ENCODE data around the gene TRPV6. TPM values are rescaled to one million over a fixed set of nuclear protein-coding genes. Genes with fewer than 3 reads are reported as not detected.

Gene TRPV6
- total RNA-seq, 1 donor from 2014 or later: not detected

DNA sequence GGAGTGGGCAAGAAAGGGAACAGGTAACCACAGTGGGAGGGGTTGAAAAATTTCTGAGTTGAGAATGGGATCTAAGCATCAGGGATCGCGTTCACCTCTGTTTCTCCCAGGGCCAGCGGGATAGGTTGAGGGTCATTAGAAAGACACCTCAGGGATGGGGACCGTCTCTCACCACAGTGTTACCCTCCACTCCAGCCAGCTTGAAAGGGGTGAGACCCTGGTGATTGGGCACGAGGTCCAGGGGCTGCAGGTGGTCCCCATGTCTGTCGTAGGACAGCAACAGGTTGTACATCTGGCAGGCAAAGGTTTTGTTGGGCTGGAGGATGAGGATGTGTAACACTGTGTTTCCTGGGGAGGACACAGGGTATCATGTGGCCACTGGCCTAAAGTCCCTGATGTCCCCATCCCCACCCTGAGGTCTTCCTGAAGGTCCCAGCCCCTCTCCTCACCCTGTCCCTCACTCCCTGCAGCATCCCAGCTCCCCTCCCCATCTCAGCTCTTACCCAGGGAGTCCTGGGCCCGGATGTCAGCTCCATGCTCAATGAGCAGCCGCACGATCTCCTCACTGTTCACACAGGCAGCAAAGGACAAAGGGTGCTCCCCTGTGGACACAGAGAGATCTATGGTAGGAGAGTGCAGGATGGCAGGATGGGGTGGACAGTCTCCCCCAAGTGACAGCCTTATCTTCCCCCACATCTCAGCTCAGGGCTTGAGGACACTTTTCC lies 9.1 kb downstream of the TRPV6 start:
- TF ChIP-seq, protein P1, sequence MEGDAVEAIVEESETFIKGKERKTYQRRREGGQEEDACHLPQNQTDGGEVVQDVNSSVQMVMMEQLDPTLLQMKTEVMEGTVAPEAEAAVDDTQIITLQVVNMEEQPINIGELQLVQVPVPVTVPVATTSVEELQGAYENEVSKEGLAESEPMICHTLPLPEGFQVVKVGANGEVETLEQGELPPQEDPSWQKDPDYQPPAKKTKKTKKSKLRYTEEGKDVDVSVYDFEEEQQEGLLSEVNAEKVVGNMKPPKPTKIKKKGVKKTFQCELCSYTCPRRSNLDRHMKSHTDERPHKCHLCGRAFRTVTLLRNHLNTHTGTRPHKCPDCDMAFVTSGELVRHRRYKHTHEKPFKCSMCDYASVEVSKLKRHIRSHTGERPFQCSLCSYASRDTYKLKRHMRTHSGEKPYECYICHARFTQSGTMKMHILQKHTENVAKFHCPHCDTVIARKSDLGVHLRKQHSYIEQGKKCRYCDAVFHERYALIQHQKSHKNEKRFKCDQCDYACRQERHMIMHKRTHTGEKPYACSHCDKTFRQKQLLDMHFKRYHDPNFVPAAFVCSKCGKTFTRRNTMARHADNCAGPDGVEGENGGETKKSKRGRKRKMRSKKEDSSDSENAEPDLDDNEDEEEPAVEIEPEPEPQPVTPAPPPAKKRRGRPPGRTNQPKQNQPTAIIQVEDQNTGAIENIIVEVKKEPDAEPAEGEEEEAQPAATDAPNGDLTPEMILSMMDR (IDR thresholded peaks at IDR 0.05): no peak
- H3K36me3 Mint-ChIP-seq (ENCODE audit: unreplicated experiment): no peaks in the 10 kb centered on the region
- peaks cover 12% of the 10 kb centered on the region for H3K27me3 Mint-ChIP-seq (ENCODE audit: unreplicated experiment)
- H3K9me3 Mint-ChIP-seq (ENCODE audit: unreplicated experiment): no peaks in the 10 kb centered on the region
- no peak overlapping the region for H3K27ac Mint-ChIP-seq (ENCODE audit: unreplicated experiment)
- no peak overlapping the region for H3K4me3 Mint-ChIP-seq (ENCODE audit: unreplicated experiment)
- DNase-seq (ENCODE audit: extremely low spot score, unreplicated experiment): no peak
- H3K4me1 Mint-ChIP-seq (ENCODE audit: unreplicated experiment): no peaks in the 10 kb centered on the region

DNA sequence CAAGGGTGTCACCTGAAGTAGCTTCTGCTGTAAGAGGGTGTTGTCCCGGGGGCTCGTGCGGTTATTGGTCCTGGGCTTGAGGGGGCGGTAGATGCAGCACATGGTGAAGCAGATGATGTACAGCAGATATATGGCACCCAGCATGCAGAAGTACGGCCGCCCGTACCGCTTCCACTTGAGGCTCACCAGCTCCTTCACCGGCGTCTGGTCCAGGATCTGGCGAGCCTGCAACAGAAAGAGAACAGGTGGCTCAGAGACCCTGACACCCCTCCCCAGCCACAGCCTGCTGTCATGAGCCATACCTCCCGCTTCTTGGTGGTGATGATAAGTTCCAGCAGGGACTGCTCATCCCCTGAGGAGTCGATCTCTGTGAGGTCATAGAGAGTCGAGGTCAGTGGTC lies 10.1 kb downstream of the TRPV6 start:
- TF ChIP-seq, protein P1 (IDR thresholded peaks at IDR 0.05): no peak
- H3K9me3 Mint-ChIP-seq (ENCODE audit: unreplicated experiment): no peaks in the 10 kb centered on the region
- peaks cover 12% of the 10 kb centered on the region for H3K27me3 Mint-ChIP-seq (ENCODE audit: unreplicated experiment)
- no peak overlapping the region for H3K4me3 Mint-ChIP-seq (ENCODE audit: unreplicated experiment)
- H3K27ac Mint-ChIP-seq (ENCODE audit: unreplicated experiment): no peak overlapping the region
- DNase-seq (ENCODE audit: extremely low spot score, unreplicated experiment): no peak
- no peaks in the 10 kb centered on the region for H3K4me1 Mint-ChIP-seq (ENCODE audit: unreplicated experiment)
- H3K36me3 Mint-ChIP-seq (ENCODE audit: unreplicated experiment): no peaks in the 10 kb centered on the region

DNA sequence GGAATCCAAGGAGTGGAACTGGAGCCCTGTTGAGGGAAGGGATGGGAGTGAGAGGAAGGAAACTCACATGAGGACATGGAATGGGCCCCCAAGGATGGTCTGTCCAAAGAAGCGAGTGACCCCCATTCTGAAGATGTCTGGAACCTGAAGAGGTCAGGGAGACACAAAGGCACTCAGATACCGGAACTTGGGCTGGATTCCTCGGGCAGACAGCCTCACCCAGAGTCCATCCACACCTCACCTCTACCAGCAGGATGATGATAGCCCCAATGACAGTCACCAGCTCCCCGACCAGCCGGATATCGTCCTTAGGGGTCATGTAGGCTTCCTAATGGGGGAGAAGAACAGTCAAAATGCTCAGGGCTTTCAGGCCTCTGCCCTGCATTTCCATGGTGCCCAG lies 10.7 kb downstream of the TRPV6 start:
- Mint-ChIP-seq H3K27ac (ENCODE audit: unreplicated experiment) (no peak overlapping the region), H3K36me3 (ENCODE audit: unreplicated experiment) (no peaks in the 10 kb centered on the region), H3K27me3 (ENCODE audit: unreplicated experiment) (peaks cover 7% of the 10 kb centered on the region), H3K9me3 (ENCODE audit: unreplicated experiment) (no peaks in the 10 kb centered on the region), H3K4me1 (ENCODE audit: unreplicated experiment) (no peaks in the 10 kb centered on the region), H3K4me3 (ENCODE audit: unreplicated experiment) (no peak overlapping the region)
- TF ChIP-seq, protein P1 (IDR thresholded peaks at IDR 0.05): no peak
- DNase-seq (ENCODE audit: extremely low spot score, unreplicated experiment): no peak

DNA sequence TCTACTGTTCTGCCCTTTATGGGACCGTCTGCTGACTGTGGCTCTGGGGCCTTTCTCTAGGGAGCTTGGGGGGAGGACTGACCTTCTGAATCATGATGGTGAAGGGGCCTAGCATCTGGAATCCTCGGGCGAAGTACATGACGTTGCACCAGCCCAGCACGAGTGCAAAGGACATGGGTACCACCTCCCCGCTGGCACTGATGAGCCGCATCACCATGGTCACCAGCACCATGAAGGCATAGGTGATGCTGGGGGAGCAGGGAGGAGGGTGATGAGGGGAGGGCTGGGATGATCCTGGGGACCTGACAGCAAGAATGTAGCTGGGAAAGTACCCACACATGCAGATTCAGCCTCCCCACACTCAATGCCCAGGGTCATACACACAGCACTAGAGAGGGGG lies 11.1 kb downstream of the TRPV6 start:
- H3K27me3 Mint-ChIP-seq (ENCODE audit: unreplicated experiment): peaks cover 3% of the 10 kb centered on the region
- no peaks in the 10 kb centered on the region for H3K9me3 Mint-ChIP-seq (ENCODE audit: unreplicated experiment)
- H3K4me1 Mint-ChIP-seq (ENCODE audit: unreplicated experiment): no peaks in the 10 kb centered on the region
- TF ChIP-seq, protein P1 (IDR thresholded peaks at IDR 0.05): no peak
- no peak for DNase-seq (ENCODE audit: extremely low spot score, unreplicated experiment)
- H3K36me3 Mint-ChIP-seq (ENCODE audit: unreplicated experiment): no peaks in the 10 kb centered on the region
- no peak overlapping the region for H3K4me3 Mint-ChIP-seq (ENCODE audit: unreplicated experiment)
- H3K27ac Mint-ChIP-seq (ENCODE audit: unreplicated experiment): no peak overlapping the region

DNA sequence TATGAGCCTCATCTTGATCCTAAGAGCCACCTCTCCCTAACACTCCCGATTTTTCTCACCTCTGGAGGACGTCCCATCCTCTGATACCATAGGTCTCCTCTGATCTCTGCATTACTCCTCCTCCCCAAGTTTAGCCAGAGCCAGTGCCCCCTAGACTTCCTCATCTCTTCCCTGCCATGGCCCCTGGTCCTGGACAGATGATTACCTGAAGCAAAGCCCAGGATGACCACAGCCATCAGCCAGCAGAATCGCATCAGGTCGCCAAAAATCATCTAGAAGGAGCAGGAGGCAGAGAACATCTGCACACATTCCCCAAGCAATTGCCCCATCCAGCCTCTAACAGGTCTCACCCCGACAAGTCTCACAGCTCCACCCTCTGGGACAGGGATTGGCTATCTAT lies 11.7 kb downstream of the TRPV6 start:
- Mint-ChIP-seq H3K4me1 (ENCODE audit: unreplicated experiment) (no peaks in the 10 kb centered on the region), H3K36me3 (ENCODE audit: unreplicated experiment) (no peaks in the 10 kb centered on the region), H3K27me3 (ENCODE audit: unreplicated experiment) (peaks cover 3% of the 10 kb centered on the region), H3K9me3 (ENCODE audit: unreplicated experiment) (no peaks in the 10 kb centered on the region), H3K4me3 (ENCODE audit: unreplicated experiment) (no peak overlapping the region), H3K27ac (ENCODE audit: unreplicated experiment) (no peak overlapping the region)
- DNase-seq (ENCODE audit: extremely low spot score, unreplicated experiment): no peak
- TF ChIP-seq, protein P1 (IDR thresholded peaks at IDR 0.05): no peak

All from osteocyte (in vitro differentiated cells).